ENCODE results near the gene AGAP1. TPM values are rescaled to one million over a fixed set of nuclear protein-coding genes. Genes with fewer than 3 reads are reported as not detected.

Gene AGAP1
- total RNA-seq, 3 donors from 2014 or later (not counting 1 experiment from before 2014, with no cell fraction given) = 42.0 to 56.4 (median 45.7) TPM

GRCh38 chr2:235694721-235695601, 201.1 kb downstream of the AGAP1 start:
- Mint-ChIP-seq H3K9me3 (no peaks in the 10 kb centered on the region), H3K36me3 (no peaks in the 10 kb centered on the region), H3K4me3 (no peak overlapping the region), H3K27me3 (ENCODE audit: low read depth in 2 of 2) (no peaks in the 10 kb centered on the region), H3K27ac (peak overlapping the region in 1 of 2 donors; percentile 11), H3K4me1 (peaks cover 27 to 39% of the 10 kb centered on the region in 2 donors)
- Histone ChIP-seq H3K4me3 (ENCODE audit: low read length) (no peak overlapping the region), H3K27ac (ENCODE audit: low read length) (no peak overlapping the region), H3K9me3 (ENCODE audit: control insufficient read depth, insufficient read depth, low read length) (no peaks in the 10 kb centered on the region), H3K36me3 (ENCODE audit: control insufficient read depth, insufficient read depth, low read length) (no peaks in the 10 kb centered on the region), H3K27me3 (ENCODE audit: control insufficient read depth, insufficient read depth, low read length) (no peaks in the 10 kb centered on the region), H3K4me1 (ENCODE audit: control insufficient read depth, insufficient read depth, low read length) (peaks cover 14% of the 10 kb centered on the region)
- no peak for DNase-seq
- TF ChIP-seq CTCF (IDR thresholded peaks at IDR 0.05) = no peak
- intact Hi-C loops (cut with micrococcal nuclease) = no loop called here
- WGBS (ENCODE audit: insufficient coverage) = 90% methylated on average over 15 of the region's 17 CpGs
- ATAC-seq = no peak

GRCh38 chr2:235695602-235695895, 201.7 kb downstream of the AGAP1 start:
- WGBS (ENCODE audit: insufficient coverage) = 94% methylated on average over 3 of the region's 3 CpGs
- intact Hi-C loops (cut with micrococcal nuclease) = no loop called here
- TF ChIP-seq CTCF (IDR thresholded peaks at IDR 0.05) = no peak
- no peak overlapping the region for H3K27ac ChIP-seq (ENCODE audit: low read length)
- H3K4me3 ChIP-seq (ENCODE audit: low read length) = no peak overlapping the region
- ATAC-seq (no peak), DNase-seq (no peak)
- Mint-ChIP-seq H3K4me3 (no peak overlapping the region), H3K36me3 (no peaks in the 10 kb centered on the region), H3K27me3 (ENCODE audit: low read depth in 2 of 2) (no peaks in the 10 kb centered on the region), H3K27ac (peak overlapping the region in 1 of 2 donors; percentile 11), H3K4me1 (peaks cover 27 to 34% of the 10 kb centered on the region in 2 donors), H3K9me3 (no peaks in the 10 kb centered on the region)
- H3K36me3 ChIP-seq (ENCODE audit: control insufficient read depth, insufficient read depth, low read length) = no peaks in the 10 kb centered on the region
- no peaks in the 10 kb centered on the region for H3K27me3 ChIP-seq (ENCODE audit: control insufficient read depth, insufficient read depth, low read length)
- H3K9me3 ChIP-seq (ENCODE audit: control insufficient read depth, insufficient read depth, low read length) = no peaks in the 10 kb centered on the region
- H3K4me1 ChIP-seq (ENCODE audit: control insufficient read depth, insufficient read depth, low read length) = peaks cover 14% of the 10 kb centered on the region

GRCh38 chr2:235697041-235697440, 203.2 kb downstream of the AGAP1 start:
- DNase-seq = no peak
- Histone ChIP-seq H3K4me1 (ENCODE audit: control insufficient read depth, insufficient read depth, low read length) (peaks cover 14% of the 10 kb centered on the region), H3K36me3 (ENCODE audit: control insufficient read depth, insufficient read depth, low read length) (no peaks in the 10 kb centered on the region), H3K27ac (ENCODE audit: low read length) (no peak overlapping the region), H3K9me3 (ENCODE audit: control insufficient read depth, insufficient read depth, low read length) (no peaks in the 10 kb centered on the region), H3K27me3 (ENCODE audit: control insufficient read depth, insufficient read depth, low read length) (no peaks in the 10 kb centered on the region), H3K4me3 (ENCODE audit: low read length) (no peak overlapping the region)
- no peaks in the 10 kb centered on the region for H3K9me3 Mint-ChIP-seq
- intact Hi-C loops (cut with micrococcal nuclease) = no loop called here
- TF ChIP-seq CTCF (IDR thresholded peaks at IDR 0.05) = no peak
- ATAC-seq = no peak
- H3K36me3 Mint-ChIP-seq = no peaks in the 10 kb centered on the region
- H3K4me3 Mint-ChIP-seq = no peak overlapping the region
- peaks cover 32 to 36% of the 10 kb centered on the region in 2 donors for H3K4me1 Mint-ChIP-seq
- WGBS (ENCODE audit: insufficient coverage) = 90% methylated on average over 8 of the region's 8 CpGs
- no peak overlapping the region for H3K27ac Mint-ChIP-seq
- H3K27me3 Mint-ChIP-seq (ENCODE audit: low read depth in 2 of 2) = no peaks in the 10 kb centered on the region

GRCh38 chr2:235698028-235698427, 204.2 kb downstream of the AGAP1 start:
- no peak for TF ChIP-seq CTCF (IDR thresholded peaks at IDR 0.05)
- DNase-seq (no peak), ATAC-seq (no peak)
- no peaks in the 10 kb centered on the region for H3K27me3 Mint-ChIP-seq (ENCODE audit: low read depth in 2 of 2)
- no peaks in the 10 kb centered on the region for H3K36me3 ChIP-seq (ENCODE audit: control insufficient read depth, insufficient read depth, low read length)
- no peaks in the 10 kb centered on the region for H3K9me3 Mint-ChIP-seq
- intact Hi-C loops (cut with micrococcal nuclease) = no loop called here
- WGBS (ENCODE audit: insufficient coverage) = 81% methylated on average over 8 of the region's 9 CpGs
- H3K4me1 Mint-ChIP-seq = peaks cover 38 to 41% of the 10 kb centered on the region in 2 donors
- no peaks in the 10 kb centered on the region for H3K36me3 Mint-ChIP-seq
- H3K4me3 Mint-ChIP-seq = no peak overlapping the region
- no peak overlapping the region for H3K4me3 ChIP-seq (ENCODE audit: low read length)
- H3K27me3 ChIP-seq (ENCODE audit: control insufficient read depth, insufficient read depth, low read length) = no peaks in the 10 kb centered on the region
- no peaks in the 10 kb centered on the region for H3K9me3 ChIP-seq (ENCODE audit: control insufficient read depth, insufficient read depth, low read length)
- H3K27ac ChIP-seq (ENCODE audit: low read length) = no peak overlapping the region
- H3K4me1 ChIP-seq (ENCODE audit: control insufficient read depth, insufficient read depth, low read length) = peaks cover 11% of the 10 kb centered on the region
- H3K27ac Mint-ChIP-seq = no peak overlapping the region

Data from natural killer cell (primary cell).